Body of pancreas (tissue), 4 donors: Measurements from ENCODE around the gene SOD3.

Source experiments
- POLR2A ChIP-seq, 3 donors: fragments of 450-650 bp; IDR thresholded peaks; one replicate each; pipeline ENCODE4 v1.6.1; 2016; ENCODE audit warnings: antibody characterized with exemption in 3 of 3, mild to moderate bottlenecking in 2 of 3
- TF ChIP-seq, protein P1 (sequence below), 7 experiments: fragments of 450-650 bp in 4 of 7; fragments of 200-600 bp in 3 of 7; sonication (generic) in 3 of 7; IDR thresholded peaks; one replicate each; pipeline ENCODE4 v1.5.1; 2016 to 2019; ENCODE audit warnings: antibody characterized with exemption in 7 of 7

DNA sequence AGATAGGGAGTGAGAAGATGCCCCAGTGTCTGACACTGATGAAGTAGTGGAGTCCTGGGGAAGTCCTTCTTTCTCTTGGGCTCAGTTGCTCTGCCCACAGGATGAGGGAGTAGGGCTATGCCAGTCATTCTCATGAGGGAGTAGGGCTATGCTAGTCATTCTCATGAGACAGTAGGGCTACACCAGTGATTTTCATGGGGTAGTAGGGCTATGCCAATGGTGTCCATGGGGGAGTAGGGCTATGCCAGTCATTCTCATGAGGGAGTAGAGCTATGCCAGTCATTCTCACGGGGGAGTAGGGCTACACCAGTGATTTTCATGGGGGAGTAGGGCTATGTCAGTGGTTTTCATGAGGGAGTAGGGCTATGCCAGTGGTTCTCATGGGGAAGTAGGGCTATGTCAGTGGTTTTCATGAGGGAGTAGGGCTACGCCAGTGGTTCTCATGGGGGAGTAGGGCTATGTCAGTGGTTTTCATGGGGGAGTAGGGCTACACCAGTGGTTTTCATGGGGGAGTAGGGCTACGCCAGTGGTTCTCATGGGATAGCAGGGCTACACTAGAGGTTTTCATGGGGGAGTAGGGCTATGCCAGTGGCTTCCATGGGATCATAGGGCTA, 43.3 kb upstream of the SOD3 start:
- TF ChIP-seq, protein P1, sequence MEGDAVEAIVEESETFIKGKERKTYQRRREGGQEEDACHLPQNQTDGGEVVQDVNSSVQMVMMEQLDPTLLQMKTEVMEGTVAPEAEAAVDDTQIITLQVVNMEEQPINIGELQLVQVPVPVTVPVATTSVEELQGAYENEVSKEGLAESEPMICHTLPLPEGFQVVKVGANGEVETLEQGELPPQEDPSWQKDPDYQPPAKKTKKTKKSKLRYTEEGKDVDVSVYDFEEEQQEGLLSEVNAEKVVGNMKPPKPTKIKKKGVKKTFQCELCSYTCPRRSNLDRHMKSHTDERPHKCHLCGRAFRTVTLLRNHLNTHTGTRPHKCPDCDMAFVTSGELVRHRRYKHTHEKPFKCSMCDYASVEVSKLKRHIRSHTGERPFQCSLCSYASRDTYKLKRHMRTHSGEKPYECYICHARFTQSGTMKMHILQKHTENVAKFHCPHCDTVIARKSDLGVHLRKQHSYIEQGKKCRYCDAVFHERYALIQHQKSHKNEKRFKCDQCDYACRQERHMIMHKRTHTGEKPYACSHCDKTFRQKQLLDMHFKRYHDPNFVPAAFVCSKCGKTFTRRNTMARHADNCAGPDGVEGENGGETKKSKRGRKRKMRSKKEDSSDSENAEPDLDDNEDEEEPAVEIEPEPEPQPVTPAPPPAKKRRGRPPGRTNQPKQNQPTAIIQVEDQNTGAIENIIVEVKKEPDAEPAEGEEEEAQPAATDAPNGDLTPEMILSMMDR (IDR thresholded peaks at IDR 0.05), result no peak
- no peak for TF ChIP-seq POLR2A (IDR thresholded peaks at IDR 0.05)
